Inflammatory macrophage (primary cell): ENCODE measurements around the gene KCNQ5.
"Not testable (repeated sequence)": the region's sequence is repeated elsewhere in the genome, so short reads cannot be mapped to it uniquely, and the experiment has no call there.

ENCODE experiments used
- DNase-seq, 2 donors: peaks; one replicate each; pipeline ENCODE4 v3.0.0-alpha.2; 2020 to 2022

KCNQ5 gene

DNA sequence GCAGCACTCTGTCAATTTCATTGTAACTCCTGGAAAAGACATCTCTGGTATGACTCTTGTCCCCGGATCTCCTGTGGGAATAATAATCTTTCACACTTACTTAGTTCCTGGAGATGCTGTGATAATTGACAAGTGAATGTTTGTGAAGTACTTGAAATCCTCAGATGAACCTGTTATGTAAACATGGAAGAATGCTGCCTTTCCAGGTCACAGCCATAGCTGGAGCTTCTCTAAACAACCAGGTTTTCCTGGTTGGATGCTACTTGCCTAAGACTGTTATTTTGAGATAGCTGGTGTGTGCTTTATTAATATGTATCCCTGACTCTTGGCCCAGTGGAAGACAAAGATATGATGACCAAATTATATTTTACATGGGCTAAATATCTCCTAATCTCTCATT lies 228.6 kb downstream of the KCNQ5 start:
- DNase-seq, result no peak

DNA sequence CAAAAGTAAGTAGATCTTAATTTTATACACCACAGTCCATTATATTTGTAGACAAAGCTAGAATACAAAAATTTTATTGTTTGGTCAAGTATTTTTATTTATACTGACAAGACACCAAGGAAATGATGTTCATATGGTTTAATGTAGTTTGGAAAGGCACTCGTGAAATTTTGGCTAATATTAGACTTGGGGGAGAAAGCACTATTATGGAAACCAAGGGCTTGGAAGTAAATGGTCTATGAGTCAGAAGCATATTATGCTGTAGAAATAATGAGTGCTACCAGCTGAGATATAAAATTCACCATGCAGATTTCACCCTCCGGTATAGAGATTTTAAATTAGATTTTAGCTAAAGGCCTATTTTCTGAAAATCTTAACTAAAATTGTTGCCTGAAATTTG lies 233.6 kb downstream of the KCNQ5 start:
- no peak for DNase-seq

DNA sequence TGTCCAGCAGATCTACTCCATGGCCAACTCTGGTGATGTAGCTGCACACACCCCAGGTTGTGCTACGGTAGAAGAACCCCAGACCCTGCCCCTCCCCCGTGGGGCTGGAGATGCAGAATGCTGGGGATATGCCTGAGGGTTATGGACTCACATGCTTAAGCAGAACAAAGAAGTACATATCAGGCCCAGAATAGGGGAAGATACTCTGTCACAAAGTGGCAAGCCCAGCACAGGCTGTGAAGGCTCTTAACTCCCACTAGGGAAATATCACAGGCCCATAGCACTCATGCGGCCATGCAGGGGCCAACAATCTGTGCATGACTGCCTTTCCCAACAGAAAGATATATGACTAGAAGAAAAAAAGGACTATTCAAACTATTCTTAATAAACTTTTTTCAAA lies 234.9 kb downstream of the KCNQ5 start:
- DNase-seq, result no peak

GRCh38 chr6:72857791-72858585 lies 236.1 kb downstream of the KCNQ5 start:
- no peak for DNase-seq

GRCh38 chr6:72861059-72861458 lies 239.2 kb downstream of the KCNQ5 start:
- no peak for DNase-seq

DNA sequence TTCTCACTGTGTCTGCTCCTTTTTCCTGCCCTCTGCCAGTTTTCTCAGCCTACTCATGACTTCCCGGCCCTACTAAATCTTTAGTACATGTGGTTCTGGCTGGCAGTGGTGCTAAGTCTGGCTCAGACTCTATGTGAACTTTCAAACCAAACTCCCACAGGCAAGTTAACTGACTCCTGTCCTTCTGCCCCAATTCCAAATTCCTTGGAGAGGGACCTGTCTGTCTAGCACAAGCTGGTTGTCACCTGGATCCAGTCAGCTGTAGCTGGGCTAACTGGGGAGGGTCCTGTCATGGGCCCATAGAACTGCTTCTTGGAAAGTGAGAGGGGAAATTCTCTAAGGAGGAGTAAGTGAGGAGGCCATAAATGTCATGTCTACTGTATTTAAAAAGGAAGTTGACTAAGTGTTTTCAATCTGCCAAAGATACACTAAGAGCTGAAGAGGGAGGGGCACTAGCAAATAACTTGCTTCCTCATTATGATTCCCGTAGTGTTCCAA lies 240.1 kb downstream of the KCNQ5 start:
- DNase-seq, result peak; percentile 42 to 52

DNA sequence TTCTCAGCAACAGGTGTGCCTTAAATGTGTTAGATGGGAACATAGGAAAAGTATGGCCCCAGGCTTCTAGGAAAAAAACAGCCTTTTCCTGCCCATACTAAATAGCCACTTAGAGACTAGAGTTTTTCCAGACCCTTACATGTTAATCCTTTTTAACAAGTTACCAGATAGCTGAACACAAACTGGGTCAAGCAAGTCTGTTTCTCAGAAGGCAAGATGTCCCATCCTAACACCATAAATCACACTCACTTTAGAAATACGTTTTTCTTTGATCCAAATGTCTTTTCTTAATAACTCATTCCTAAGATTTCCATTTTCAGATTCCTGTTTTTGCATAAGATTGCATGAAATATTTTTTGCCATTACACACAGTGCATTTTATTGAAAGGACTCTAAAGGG lies 241.3 kb downstream of the KCNQ5 start:
- DNase-seq, result no peak

DNA sequence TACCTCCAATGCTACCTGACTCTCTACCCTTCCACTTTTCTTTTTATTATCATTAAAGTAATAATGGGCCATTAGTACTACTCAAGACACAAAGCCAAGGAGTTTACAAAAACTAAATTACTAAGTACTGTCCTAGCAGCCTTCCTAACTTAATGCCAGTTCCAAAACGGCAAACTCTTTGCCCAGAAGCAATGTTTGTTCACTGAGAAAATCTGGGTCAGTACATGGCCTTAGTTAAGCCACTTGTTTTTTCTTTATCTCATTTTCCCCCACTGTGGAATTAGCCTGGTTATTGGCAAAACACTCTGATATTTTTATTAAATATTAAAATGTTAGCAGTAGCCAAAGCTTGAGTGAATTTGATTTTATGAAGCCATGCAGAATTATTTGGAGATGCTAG lies 242.4 kb downstream of the KCNQ5 start:
- no peak for DNase-seq

GRCh38 chr6:72864799-72865198 lies 242.9 kb downstream of the KCNQ5 start:
- peak in 1 of 2 donors; percentile 7 for DNase-seq

DNA sequence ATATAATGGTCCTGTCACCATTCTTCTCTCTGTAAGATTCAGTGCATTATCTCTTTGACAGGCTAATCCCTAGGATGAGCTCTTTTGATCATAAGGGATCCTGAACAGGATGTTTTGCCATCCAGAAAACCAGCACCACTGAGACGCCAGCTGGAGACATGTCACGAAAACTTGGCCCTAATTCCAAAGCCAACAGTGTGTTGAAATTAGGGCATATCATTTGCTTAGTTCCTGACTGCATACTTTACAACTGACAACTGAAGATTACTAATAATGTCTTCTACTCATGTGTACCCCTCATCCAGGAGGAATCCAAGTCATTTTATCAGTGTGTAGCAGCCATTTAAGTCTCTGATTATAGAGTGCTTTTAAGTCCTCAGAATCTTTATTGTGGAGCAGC lies 243.6 kb downstream of the KCNQ5 start:
- DNase-seq, result no peak

DNA sequence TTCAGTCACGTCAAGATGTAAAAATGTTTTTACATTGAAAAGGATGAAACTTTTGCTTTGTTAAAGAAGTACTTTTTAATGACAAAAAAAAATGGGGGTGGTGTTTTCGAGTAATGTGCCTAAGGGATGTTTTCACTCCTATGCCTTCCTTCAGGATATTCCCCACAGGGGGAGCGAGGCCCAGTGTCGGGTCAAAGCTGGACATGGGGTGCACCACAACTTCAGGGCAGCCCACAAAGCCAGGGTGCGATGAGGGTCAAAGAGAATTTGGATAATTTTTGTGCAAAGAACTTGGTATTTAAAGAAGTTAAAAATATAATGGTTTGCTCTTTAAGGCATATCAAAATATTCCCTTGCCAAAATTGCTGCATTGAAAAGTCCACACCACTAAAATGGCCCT lies 247.8 kb downstream of the KCNQ5 start:
- no peak for DNase-seq

DNA sequence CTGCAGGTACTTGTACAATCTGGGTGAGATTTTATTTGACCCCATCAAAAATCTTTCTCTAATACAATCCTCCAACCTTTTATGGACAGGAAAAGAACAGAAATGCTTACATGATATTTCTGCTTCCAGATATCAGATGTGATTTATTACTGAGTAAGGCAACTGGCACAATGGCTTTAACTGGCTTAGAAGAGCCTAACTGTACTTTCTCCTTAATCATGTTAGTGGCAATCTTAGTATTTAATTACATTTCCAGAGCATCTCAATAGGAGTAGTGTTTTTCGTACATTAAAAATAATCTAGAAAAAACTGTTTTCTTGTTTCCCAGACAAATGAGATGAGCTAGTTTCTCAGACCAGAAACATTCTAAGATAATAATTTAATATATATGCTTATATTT lies 251.6 kb downstream of the KCNQ5 start:
- no peak for DNase-seq

- DNase-seq, result no peak
These were observed 254.4 kb downstream of the KCNQ5 start for GRCh38 chr6:72876256-72876655.

DNA sequence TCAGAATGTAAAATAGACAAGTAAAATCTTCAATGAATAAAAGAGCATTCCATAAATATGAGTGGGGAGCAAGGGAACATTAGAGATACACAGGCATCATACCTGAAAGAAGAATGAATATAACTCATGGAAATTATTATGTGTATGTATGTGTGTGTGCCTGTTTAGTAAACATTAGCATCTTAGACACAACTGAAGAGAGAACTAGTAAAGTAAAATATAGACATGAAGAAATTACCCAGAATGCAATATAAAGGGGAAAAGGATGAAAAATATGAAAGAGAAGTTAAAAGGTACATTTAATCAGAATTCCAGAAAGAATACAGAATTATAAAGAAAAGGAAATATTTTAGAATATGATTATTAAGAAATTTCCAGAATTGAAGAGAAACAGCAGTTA lies 264.3 kb downstream of the KCNQ5 start:
- no peak for DNase-seq

DNA sequence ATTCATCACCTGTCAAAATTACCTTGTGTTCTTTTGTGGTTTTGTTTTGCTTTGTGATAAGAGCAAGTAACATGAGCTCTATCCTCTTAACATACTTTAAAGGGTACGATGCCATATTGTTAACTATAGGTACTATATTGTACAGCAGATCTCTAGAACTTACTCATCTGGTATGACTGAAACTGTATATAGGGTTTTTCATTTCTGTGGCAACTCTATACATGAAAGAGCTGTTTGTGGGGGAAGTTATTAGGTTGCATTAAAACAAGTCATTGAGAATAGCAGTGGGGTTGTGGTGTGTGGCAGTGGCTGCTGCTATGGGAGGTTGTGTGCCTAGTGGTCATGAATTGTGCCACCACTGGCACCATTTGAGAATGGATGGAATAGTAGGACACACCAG lies 268.4 kb downstream of the KCNQ5 start:
- DNase-seq, result no peak

DNA sequence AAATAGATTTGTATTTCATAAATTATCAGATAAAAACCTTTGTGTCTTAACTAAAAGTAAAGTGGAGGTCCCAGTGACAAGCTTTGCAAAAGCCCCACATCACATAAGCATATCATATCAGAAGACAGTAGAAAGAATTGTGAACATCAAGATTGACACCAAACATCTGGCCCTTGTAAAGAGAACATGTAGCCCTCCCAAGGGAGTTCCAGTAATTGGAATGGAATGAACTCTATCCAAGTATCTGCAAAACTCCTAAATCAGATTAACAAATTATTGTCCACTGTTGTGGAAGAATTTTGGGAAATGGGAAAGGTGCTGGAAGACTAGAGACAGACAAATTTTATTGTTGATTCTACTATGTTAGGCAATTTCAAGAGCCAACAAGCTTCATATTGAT lies 268.8 kb downstream of the KCNQ5 start:
- DNase-seq, result no peak

GRCh38 chr6:72892901-72893300 lies 271.0 kb downstream of the KCNQ5 start:
- no peak for DNase-seq

DNA sequence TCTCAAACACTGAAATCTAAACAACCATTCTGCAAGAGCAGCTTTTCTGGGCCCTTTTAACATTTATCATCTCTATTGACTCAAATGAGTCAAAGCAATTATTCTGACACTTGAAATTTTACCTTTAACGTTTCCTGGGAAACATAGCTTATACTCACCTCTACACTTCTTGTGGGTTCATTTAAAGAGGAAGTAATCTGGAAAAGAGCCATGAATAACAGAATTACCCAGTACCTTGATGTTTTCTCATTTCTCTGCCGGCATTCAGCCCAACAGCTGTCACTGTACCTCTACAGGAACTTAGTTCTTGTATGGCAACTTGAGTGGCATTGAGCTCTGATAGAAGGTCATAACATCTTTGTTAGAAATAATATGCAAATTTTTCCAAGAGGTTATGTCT lies 272.2 kb downstream of the KCNQ5 start:
- DNase-seq, result no peak

- not testable (repeated sequence) for DNase-seq
These were observed 276.4 kb downstream of the KCNQ5 start for GRCh38 chr6:72898313-72898712.

DNA sequence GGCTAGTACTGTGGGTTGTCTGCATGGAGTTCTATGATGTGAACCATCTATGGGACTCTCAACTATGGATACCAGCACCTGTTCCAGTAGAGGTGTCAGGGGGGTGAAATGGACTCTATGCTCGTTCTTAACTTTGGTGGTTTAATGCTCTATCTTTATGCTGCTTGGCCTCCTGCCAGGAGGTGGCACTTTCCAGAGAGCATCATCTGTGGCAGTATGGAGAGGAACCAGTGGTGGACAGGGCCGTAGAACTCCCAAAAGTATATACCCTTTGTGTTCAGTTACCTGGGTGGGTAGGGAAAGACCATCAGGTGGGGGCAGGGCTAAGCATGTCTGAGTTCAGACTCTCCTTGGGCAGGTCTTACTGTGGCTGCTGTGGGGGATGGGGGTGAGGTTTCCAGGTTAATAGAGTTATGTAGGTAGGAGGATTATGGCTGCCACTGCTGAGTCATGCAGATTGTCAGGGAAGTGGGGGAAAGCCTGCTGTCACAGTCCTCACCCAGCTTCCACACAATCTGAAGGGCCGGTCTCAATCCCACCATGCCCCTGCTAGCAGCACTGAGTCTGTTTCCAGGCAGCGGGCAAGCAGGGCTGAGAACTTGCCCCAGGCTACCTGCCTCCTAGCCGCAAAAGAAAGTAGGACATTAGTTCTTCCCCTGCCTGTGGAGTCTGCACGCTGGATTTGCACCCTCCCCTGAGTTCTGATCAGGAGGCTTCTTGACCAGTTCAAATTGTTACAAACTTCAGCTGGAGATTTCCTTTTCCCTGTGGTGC lies 284.0 kb downstream of the KCNQ5 start:
- DNase-seq, result no peak

DNA sequence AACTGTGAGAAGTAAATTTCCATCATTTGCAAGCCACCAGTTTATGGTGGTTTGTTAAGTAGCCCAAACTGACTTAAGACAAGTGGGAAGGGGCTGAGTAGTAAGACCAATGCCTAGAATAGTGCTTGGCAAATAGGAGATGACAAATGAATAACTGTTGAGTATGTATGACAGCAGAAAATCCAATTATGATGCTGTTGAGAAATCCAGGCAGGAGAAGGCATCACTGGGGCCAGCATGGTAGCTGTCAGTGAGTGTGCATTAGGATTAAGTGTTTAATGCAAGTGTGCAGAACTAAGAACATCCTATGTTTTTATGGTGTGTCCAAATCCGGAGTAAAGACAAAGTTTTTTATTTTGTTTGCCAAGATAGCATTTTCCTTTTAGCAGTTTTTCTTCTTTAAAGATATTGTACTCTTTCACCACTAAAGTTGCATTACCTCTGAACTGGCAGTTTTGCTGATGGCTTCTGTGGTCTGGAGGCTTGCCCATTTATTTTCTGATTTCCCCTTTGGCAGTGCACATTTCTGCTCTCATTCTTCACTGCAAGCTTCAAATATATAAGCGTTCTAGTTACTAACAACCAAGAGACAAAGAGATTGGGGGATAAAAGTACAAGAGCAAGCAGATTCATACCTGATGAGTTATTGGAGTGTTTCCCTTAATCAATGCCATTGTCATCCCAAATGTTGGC lies 289.7 kb downstream of the KCNQ5 start:
- DNase-seq, result peak in 1 of 2 donors; percentile 35

DNA sequence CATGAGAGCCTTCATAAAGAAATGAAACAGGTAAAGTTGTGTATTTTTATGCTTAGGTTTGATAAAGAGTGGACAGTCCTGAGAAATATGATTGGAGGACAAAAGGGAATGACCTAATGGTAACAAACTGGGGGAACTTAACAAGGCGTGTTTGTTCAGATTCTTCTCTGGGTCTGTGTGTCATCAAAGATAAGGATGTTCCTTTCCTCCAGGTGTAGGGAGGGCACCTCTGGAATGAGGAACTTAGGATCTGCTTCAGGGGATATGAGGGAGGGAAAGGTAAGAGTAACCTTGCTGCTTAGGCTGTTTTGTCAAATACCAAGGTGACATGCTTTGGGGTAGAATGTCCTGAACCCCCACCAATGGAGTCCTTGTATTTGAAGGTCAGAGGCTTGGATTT lies 291.9 kb downstream of the KCNQ5 start:
- DNase-seq, result no peak

DNA sequence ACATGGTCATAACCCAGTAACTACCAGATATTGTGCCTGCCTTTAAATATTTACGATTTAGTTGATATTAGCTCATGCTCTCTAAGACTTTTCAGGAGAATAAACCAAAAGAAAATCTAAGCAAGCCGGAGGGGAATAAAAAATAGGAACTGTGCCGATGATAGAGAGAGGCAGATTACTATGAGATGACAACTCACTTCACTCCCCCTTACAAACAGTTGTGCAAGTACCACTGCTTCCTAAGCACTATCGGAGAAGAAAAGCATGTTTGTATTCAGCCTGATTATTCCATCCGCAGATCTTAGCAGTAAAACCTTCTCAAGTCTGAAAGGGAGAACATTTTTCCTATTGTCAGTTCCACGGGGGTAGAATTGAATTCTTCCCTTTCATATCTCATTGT lies 294.4 kb downstream of the KCNQ5 start:
- peak; percentile 4 to 13 for DNase-seq
